ENCODE data around the gene SLC6A6.

- TF ChIP-seq CTCF (IDR thresholded peaks at IDR 0.05), result no peak
- TF ChIP-seq POLR2A (IDR thresholded peaks at IDR 0.05), result no peak
- no peak for TF ChIP-seq POLR2AphosphoS5 (IDR thresholded peaks at IDR 0.05)
Observed at GRCh38 chr3:14463330-14464140, 61.1 kb downstream of the SLC6A6 start.
